ENCODE measurements around the gene IMMP2L. TPM values are rescaled to one million over a fixed set of nuclear protein-coding genes. Genes with fewer than 3 reads are reported as not detected.
"Not testable (repeated sequence)": the region's sequence is repeated elsewhere in the genome, so short reads cannot be mapped to it uniquely, and the experiment has no call there.

Gene IMMP2L
- total RNA-seq, 6 experiments from 2014 or later, result 14.2 to 25.3 (median 19.7) TPM

DNA sequence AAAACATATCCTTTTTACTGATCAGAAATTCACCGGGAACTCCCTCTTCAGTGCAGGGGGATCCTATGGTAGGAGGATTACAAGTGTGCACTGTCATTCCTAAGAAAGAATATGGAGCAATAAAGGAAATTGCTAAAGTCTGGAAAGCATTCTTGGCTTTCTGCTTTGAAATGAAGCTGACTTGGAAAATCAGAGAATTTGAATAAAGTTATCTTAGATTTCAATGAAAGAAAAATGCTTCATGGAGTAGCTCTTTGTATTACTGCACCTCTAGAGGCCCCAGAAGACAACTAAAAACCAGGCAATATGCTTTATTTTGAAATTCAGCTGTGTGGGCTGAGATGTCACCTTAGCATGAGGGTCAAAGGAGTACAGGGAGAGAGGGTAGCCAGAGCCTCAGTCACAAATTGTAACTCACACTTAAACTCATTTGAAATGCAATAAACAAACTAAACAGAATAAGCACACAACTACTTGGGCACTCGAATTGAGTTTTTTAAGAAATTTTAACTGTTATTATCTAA lies 102.5 kb downstream of the IMMP2L start:
- ATAC-seq (no peak), DNase-seq (no peak)
- H3K4me3 ChIP-seq, result no peak overlapping the region
- intact Hi-C loops (cut with DNase I), result no loop called here
- TF ChIP-seq, protein P1, sequence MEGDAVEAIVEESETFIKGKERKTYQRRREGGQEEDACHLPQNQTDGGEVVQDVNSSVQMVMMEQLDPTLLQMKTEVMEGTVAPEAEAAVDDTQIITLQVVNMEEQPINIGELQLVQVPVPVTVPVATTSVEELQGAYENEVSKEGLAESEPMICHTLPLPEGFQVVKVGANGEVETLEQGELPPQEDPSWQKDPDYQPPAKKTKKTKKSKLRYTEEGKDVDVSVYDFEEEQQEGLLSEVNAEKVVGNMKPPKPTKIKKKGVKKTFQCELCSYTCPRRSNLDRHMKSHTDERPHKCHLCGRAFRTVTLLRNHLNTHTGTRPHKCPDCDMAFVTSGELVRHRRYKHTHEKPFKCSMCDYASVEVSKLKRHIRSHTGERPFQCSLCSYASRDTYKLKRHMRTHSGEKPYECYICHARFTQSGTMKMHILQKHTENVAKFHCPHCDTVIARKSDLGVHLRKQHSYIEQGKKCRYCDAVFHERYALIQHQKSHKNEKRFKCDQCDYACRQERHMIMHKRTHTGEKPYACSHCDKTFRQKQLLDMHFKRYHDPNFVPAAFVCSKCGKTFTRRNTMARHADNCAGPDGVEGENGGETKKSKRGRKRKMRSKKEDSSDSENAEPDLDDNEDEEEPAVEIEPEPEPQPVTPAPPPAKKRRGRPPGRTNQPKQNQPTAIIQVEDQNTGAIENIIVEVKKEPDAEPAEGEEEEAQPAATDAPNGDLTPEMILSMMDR (IDR thresholded peaks at IDR 0.05), result no peak
- TF ChIP-seq POLR2A (IDR thresholded peaks at IDR 0.05), result no peak
- no peaks in the 10 kb centered on the region for H3K9me3 ChIP-seq
- no peaks in the 10 kb centered on the region for H3K27me3 ChIP-seq
- no peak overlapping the region for H3K27ac ChIP-seq
- H3K4me1 ChIP-seq, result no peaks in the 10 kb centered on the region
- WGBS (ENCODE audit: insufficient coverage, low coverage, low lambda C conversion rate, missing lambda C conversion rate), result 75% methylated on average over 2 of the region's 2 CpGs
- no peaks in the 10 kb centered on the region for H3K36me3 ChIP-seq

DNA sequence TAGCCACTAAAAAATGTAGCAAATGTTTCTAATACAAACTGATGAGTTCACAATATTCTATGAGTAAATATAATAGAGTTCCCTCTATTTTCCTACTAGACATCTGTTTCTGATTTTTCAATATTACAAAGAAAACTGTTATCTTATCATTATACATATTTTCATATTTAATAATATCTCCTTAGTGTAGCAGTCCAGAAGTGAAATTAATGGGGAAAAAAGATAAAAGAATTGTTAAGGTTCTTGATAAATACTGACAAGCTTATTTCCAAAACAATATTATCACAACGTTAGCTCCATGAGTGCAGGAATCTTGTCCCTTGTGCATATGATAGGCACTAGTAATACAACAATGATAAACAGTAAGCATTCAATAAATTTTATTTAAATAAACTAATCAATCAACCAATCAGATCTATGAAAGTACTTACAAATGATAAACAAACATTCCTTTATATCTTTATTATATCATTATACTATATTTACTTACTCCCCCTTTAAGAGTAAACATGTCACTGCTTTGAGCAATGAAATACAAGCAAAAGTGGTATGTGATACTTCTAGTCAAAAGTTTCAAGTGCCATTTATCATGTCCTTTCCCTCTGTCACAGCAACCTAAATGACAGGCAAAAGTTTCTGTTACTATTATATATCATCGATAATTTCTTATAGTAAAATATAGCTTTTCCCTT lies 103.1 kb downstream of the IMMP2L start:
- H3K27ac ChIP-seq, result no peak overlapping the region
- DNase-seq (no peak), ATAC-seq (no peak)
- WGBS (ENCODE audit: insufficient coverage, low coverage, low lambda C conversion rate, missing lambda C conversion rate), result 88% methylated on average over 2 of the region's 2 CpGs
- intact Hi-C loops (cut with DNase I), result no loop called here
- H3K9me3 ChIP-seq, result no peaks in the 10 kb centered on the region
- H3K36me3 ChIP-seq, result no peaks in the 10 kb centered on the region
- TF ChIP-seq, protein P1 (IDR thresholded peaks at IDR 0.05), result no peak
- TF ChIP-seq POLR2A (IDR thresholded peaks at IDR 0.05), result no peak
- H3K4me3 ChIP-seq, result no peak overlapping the region
- no peaks in the 10 kb centered on the region for H3K4me1 ChIP-seq
- H3K27me3 ChIP-seq, result no peaks in the 10 kb centered on the region

DNA sequence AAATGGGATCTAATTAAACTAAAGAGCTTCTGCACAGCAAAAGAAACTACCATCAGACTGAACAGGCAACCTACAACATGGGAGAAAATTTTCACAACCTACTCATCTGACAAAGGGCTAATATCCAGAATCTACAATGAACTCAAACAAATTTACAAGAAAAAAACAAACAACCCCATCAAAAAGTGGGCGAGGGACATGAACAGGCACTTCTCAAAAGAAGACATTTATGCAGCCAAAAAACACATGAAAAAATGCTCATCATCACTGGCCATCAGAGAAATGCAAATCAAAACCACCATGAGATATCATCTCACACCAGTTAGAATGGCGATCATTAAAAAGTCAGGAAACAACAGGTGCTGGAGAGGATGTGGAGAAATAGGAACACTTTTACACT lies 111.6 kb downstream of the IMMP2L start:
- H3K27me3 ChIP-seq; H3K4me1 ChIP-seq; H3K27ac ChIP-seq; H3K9me3 ChIP-seq; DNase-seq; H3K36me3 ChIP-seq; H3K4me3 ChIP-seq; intact Hi-C loops (cut with DNase I); ATAC-seq: not testable (repeated sequence)
- WGBS (ENCODE audit: insufficient coverage, low coverage, low lambda C conversion rate, missing lambda C conversion rate), result 100% methylated on average over 1 of the region's 2 CpGs

DNA sequence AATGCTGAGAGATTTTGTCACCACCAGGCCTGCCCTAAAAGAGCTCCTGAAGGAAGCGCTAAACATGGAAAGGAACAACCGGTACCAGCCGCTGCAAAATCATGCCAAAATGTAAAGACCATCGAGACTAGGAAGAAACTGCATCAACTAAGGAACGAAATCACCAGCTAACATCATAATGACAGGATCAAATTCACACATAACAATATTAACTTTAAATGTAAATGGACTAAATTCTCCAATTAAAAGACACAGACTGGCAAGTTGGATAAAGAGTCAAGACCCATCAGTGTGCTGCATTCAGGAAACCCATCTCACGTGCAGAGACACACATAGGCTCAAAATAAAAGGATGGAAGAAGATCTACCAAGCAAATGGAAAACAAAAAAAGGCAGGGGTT lies 114.8 kb downstream of the IMMP2L start:
- intact Hi-C loops (cut with DNase I); H3K9me3 ChIP-seq; H3K27me3 ChIP-seq; H3K36me3 ChIP-seq; H3K4me1 ChIP-seq; ATAC-seq; H3K4me3 ChIP-seq; DNase-seq; H3K27ac ChIP-seq: not testable (repeated sequence)
- WGBS (ENCODE audit: insufficient coverage, low coverage, low lambda C conversion rate, missing lambda C conversion rate), result 81% methylated on average over 4 of the region's 6 CpGs

DNA sequence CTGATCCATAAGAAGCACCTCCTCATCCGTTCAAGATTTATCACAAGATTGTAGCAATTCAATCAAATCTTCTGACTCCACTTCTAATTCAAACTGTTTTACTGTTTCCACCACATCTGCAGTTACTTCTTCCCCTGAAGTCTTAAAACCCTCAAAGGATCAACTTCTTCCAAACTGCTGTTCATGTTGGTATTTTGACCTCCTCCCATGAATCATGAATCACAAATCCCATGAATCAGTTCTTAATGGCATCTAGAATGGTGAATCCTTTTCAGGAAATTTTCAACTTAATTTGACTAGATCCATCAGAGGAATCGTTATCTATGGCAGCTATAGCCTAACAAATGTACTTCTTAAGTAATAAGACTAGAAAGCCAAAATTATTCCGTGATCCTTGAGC lies 122.3 kb downstream of the IMMP2L start:
- intact Hi-C loops (cut with DNase I), result no loop called here
- DNase-seq (no peak), ATAC-seq (no peak)
- Histone ChIP-seq H3K27ac (no peak overlapping the region), H3K36me3 (no peaks in the 10 kb centered on the region), H3K27me3 (no peaks in the 10 kb centered on the region), H3K9me3 (no peaks in the 10 kb centered on the region), H3K4me1 (no peaks in the 10 kb centered on the region), H3K4me3 (no peak overlapping the region)
- WGBS (ENCODE audit: insufficient coverage, low coverage, low lambda C conversion rate, missing lambda C conversion rate), result 90% methylated on average over 3 of the region's 3 CpGs
- no peak for TF ChIP-seq POLR2A (IDR thresholded peaks at IDR 0.05)
- TF ChIP-seq, protein P1 (IDR thresholded peaks at IDR 0.05), result no peak

Measured in right lobe of liver (tissue), 6 donors.